ENCODE results near the gene PCDHA10.
"Not testable (repeated sequence)": the region's sequence is repeated elsewhere in the genome, so short reads cannot be mapped to it uniquely, and the experiment has no call there.

PCDHA10 gene

DNA sequence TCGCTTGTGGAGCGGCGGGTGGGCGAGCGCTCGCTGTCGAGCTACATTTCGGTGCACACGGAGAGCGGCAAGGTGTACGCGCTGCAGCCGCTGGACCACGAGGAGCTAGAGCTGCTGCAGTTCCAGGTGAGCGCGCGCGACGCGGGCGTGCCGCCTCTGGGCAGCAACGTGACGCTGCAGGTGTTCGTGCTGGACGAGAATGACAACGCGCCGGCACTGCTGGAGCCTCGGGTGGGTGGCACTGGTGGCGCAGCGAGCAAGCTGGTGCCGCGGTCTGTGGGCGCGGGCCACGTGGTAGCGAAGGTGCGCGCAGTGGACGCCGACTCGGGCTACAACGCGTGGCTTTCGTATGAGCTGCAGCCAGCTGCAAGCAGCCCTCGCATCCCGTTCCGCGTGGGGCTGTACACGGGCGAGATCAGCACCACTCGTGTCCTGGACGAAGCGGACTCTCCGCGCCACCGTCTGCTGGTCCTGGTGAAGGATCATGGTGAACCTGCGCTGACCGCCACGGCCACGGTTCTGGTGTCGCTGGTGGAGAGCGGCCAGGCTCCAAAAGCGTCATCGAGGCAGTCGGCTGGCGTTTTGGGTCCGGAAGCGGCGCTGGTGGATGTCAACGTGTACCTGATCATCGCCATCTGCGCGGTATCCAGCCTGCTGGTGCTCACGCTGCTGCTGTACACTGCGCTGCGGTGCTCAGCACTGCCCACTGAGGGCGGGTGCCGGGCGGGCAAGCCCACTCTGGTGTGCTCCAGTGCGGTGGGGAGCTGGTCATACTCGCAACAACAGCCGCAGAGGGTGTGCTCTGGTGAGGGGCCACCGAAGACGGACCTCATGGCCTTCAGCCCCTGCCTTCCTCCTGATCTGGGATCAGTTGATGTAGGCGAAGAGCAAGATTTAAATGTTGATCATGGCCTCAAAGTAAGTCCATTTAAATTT lies 12.6 kb upstream of the PCDHA10 start:
- DNase-seq, result no peak

DNA sequence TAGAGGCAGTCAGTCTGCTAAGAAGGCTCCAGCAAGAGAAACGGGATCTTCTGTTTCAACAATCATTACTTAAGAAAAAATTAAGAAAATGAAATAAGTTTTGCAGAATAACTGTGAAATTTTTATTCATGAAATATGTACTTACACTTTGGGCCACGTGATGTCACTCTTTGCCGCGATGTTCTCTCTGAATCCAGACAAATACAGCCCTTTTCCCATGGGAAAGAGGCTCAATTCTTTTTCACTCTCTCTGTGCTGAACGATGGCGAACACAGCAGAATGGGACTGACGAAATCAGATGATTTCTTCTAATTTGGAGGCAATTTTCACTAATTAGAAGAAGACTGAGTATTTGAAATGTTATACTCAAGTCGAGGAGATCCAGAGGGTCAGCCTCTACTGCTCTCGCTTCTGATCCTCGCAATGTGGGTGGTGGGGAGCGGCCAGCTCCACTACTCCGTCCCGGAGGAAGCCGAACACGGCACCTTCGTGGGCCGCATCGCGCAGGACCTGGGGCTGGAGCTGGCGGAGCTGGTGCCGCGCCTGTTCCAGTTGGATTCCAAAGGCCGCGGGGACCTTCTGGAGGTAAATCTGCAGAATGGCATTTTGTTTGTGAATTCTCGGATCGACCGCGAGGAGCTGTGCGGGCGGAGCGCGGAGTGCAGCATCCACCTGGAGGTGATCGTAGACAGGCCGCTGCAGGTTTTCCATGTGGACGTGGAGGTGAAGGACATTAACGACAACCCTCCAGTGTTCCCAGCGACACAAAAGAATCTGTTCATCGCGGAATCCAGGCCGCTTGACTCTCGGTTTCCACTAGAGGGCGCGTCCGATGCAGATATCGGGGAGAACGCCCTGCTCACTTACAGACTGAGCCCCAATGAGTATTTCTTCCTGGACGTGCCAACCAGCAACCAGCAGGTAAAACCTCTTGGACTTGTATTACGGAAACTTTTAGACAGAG lies 7.3 kb upstream of the PCDHA10 start, which contains the start of gene PCDHA9:
PCDHA9 (plus strand) TSS at position 244 of the 964 bp plus-strand sequence; CDS start at position 358, 114 bp downstream.
- DNase-seq, result not testable (repeated sequence)

- not testable (repeated sequence) for DNase-seq
Measured at GRCh38 chr5:140849831-140850634, 5.7 kb upstream of the PCDHA10 start.

DNA sequence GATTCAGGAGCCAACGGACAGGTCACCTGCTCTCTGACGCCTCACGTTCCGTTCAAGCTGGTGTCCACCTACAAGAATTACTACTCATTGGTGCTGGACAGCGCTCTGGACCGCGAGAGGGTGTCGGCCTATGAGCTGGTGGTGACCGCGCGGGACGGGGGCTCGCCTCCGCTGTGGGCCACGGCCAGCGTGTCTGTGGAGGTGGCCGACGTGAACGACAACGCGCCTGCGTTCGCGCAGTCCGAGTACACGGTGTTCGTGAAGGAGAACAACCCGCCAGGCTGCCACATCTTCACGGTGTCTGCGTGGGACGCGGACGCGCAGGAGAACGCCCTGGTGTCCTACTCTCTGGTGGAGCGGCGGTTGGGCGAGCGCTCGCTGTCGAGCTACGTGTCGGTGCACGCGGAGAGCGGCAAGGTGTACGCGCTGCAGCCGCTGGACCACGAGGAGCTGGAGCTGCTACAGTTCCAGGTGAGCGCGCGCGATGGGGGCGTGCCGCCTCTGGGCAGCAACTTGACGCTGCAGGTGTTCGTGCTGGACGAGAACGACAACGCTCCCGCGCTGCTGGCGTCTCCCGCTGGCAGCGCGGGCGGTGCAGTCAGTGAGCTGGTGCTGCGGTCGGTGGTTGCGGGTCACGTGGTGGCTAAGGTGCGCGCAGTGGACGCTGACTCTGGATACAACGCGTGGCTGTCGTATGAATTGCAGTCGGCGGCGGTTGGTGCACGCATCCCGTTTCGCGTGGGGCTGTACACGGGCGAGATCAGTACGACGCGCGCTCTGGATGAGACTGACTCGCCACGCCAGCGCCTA lies 1.7 kb downstream of the PCDHA10 start:
- DNase-seq, result no peak

- DNase-seq, result no peak
Measured at GRCh38 chr5:140857987-140858240, 2.2 kb downstream of the PCDHA10 start.

DNA sequence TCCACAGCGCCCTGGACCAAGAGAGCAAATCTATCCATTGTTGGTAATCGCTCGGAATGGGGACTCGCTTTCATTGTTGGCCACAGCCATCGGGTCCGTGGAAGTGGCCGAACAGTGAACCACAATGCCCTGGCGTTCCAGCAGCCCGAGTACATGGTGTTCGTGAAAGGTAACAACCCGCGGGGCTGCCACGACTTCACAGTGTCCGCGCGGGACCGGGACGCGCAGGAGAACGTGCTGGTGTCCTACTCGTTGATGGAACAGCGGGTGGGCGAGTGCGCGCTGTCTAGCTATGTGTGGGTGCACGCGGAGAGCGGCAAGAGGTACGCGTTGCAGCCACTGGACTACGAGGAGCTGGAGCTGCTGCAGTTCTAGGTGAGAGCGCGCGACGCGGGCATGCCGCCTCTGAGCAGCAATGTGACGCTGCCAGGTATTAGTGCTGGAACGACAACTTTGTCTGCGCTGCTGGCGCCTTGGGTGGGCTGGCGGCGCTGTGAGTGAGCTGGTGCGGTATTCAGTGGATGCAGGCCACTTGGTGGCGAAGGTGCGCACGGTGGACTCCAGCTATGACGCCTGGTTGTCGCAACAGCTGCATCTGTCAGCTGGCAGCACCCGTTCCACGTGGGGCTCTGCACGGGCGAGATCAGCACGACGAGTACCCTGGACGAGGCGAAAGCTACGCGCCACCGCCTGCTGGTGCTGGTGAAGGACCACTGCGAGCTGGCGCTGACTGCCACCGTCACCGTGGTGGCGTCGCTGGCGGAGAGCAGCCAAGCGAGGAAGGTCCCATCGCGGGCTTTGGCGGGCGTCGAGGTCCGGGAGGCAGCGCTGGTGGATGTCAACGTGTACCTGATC lies 7.0 kb downstream of the PCDHA10 start:
- DNase-seq, result no peak

DNA sequence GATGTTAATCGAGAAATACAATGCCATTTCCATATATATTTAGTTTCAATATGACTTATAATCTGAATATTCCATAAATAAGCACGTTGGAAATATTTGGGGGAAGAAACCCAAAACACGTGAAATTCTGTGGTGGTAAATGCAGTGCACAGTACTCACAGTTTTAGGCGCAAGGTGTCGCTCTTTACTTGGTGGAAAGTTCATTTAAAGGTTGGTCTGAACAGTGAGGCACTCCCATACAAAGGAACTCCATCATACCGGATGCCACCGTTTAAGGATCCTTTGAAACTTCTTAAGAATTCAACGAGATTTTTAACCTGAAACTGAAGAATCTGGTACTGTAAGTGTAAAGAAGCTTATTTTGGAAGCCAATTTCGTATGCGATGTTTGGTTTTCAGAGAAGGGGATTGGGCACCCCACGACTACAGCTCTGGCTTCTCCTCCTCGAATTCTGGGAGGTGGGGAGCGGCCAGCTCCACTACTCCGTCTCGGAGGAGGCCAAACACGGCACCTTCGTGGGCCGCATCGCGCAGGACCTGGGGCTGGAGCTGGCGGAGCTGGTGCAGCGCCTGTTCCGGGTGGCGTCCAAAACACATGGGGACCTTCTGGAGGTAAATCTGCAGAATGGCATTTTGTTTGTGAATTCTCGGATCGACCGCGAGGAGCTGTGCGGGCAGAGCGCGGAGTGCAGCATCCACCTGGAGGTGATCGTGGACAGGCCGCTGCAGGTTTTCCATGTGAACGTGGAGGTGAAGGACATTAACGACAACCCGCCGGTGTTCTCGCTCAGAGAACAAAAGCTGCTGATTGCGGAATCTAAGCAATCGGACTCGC lies 13.2 kb downstream of the PCDHA10 start, which contains the start of gene PCDHA11:
PCDHA11 (plus strand) TSS at position 237 of the 834 bp plus-strand sequence; CDS start at position 384, 147 bp downstream.
- no peak for DNase-seq

DNA sequence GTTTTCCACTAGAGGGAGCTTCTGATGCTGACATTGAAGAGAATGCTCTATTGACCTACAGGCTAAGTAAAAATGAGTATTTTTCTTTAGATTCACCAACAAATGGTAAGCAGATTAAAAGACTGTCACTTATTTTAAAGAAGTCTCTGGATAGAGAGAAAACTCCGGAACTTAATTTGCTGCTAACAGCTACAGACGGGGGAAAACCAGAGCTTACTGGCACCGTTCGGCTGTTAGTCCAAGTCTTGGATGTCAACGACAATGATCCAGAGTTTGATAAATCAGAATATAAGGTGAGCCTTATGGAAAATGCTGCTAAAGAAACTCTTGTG lies 13.8 kb downstream of the PCDHA10 start:
- peak; percentile 28 for DNase-seq

GRCh38 chr5:140870221-140871201 lies 14.8 kb downstream of the PCDHA10 start:
- no peak for DNase-seq

- DNase-seq, result peak; percentile 8
Measured at GRCh38 chr5:140875085-140876065, 19.7 kb downstream of the PCDHA10 start, which contains the start of gene PCDHA12. TSS of gene PCDHA12 (plus strand) at chr5:140875308. CDS start at chr5:140875473, 165 bp downstream.

DNA sequence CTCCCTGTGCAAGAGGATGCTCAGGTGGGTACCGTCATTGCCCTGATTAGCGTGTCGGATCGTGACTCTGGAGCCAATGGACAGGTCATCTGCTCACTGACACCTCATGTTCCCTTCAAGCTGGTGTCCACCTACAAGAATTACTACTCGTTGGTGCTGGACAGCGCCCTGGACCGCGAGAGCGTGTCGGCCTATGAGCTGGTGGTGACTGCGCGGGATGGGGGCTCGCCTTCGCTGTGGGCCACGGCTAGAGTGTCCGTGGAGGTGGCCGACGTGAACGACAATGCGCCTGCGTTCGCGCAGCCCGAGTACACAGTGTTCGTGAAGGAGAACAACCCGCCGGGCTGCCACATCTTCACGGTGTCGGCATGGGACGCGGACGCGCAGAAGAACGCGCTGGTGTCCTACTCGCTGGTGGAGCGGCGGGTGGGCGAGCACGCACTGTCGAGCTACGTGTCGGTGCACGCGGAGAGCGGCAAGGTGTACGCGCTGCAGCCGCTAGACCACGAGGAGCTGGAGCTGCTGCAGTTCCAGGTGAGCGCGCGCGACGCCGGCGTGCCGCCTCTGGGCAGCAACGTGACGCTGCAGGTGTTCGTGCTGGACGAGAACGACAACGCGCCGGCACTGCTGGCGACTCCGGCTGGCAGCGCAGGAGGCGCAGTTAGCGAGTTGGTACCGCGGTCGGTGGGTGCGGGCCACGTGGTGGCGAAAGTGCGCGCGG lies 21.0 kb downstream of the PCDHA10 start:
- not testable (repeated sequence) for DNase-seq

DNA sequence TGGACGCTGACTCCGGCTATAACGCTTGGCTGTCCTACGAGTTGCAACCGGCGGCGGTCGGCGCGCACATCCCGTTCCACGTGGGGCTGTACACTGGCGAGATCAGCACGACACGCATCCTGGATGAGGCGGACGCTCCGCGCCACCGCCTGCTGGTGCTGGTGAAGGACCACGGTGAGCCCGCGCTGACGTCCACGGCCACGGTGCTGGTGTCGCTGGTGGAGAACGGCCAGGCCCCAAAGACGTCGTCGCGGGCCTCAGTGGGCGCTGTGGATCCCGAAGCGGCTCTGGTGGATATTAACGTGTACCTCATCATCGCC lies 21.5 kb downstream of the PCDHA10 start:
- DNase-seq, result no peak

DNA sequence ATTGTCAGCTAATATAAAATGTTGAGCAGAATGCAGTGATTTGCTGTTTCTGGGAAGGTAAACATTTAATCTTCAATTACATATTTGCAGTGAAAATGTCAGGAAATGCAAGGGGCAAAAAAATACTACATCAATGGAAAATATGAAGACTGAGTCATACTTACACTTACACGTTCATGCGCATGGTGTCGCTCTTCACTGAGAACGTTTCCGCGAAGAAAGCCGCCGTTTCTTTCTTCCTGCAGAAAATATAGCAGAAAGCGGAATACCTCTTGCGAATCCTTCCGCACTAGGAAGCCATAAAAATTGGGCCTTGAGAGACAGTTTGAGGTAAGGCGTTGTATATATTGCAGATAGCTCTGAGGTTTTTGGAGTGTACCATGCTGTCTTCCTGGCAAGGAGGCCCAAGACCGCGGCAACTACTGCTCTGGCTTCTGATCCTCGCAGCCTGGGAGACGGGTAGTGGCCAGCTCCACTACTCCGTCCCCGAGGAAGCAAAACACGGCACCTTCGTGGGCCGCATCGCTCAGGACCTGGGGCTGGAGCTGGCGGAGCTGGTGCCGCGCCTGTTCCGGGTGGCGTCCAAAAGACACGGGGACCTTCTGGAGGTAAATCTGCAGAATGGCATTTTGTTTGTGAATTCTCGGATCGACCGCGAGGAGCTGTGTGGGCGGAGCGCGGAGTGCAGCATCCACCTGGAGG lies 26.3 kb downstream of the PCDHA10 start, which contains the start of gene PCDHA13:
PCDHA13 (plus strand) TSS at position 236 of the 702 bp plus-strand sequence; CDS start at position 381, 145 bp downstream.
- no peak for DNase-seq

DNA sequence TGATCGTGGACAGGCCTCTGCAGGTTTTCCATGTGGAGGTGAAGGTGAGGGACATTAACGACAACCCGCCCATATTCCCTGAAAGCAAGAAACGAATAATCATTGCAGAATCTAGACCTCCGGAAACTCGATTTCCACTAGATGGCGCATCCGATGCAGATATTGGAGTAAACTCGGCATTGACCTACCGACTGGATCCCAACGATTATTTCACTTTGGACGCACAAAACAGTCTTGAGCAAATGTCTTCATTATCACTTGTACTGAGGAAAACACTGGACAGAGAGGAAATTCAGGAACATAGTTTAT lies 26.8 kb downstream of the PCDHA10 start:
- peak; percentile 56 for DNase-seq

DNA sequence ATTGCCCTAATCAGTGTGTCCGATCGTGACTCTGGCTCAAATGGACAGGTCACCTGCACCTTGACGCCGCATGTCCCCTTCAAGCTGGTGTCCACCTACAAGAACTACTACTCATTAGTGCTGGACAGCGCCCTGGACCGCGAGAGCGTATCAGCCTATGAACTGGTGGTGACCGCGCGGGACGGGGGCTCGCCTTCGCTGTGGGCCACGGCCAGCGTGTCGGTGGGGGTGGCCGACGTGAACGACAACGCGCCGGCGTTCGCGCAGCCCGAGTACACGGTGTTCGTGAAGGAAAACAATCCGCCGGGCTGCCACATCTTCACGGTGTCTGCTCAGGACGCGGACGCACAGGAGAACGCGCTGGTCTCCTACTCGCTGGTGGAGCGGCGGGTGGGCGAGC lies 27.7 kb downstream of the PCDHA10 start:
- no peak for DNase-seq

All from NCI-H69 (cell line).